Endothelial cell of umbilical vein (primary cell): ENCODE data around the gene RAB24. TPM values are rescaled to one million over a fixed set of nuclear protein-coding genes. Genes with fewer than 3 reads are reported as not detected.

ENCODE experiments used
- BruUV-seq: library from RNA; stranded (reverse); fragments of 400-500 nt; replicated peaks from 2 replicates; lab custom pipeline; 2021; lab: Mats Ljungman, UMichigan
- CTCF ChIA-PET: fragments of 300-600, 350-600 bp; sonication (Branson Sonifier 250); formaldehyde crosslinking; loops from one replicate; lab custom pipeline; 2021; ENCODE audit warnings: antibody characterized with exemption, inconsistent platforms; lab: Charles Lee
- POLR2A ChIA-PET: fragments of 300-600, 350-600 bp; sonication (Branson Sonifier 250); formaldehyde crosslinking; loops from one replicate; lab custom pipeline; 2021; ENCODE audit warnings: antibody characterized with exemption, inconsistent platforms; lab: Charles Lee
- DNase-seq: peaks from one replicate; pipeline ENCODE4 v3.0.0-alpha.2; 2011; ENCODE audit warnings: low read depth, low spot score
- FAIRE-seq: peaks from 2 replicates; lab custom pipeline; 2011; peaks lifted over from hg19 to GRCh38; lab: Jason Lieb, UNC
- H2AFZ ChIP-seq: 2 replicates; pipeline ENCODE4 v1.6.0; 2012; ENCODE audit warnings: low read depth, low read length, control low read depth, inconsistent platforms
- H3K27ac ChIP-seq: 2 replicates; pipeline ENCODE4 v1.5.1; 2011; ENCODE audit warnings: low read depth, mild to moderate bottlenecking, control low read depth, low read length, moderate library complexity; ENCODE audit not compliant: insufficient read depth
- H3K27me3 ChIP-seq, 2 experiments: 2 replicates each; pipeline versions ENCODE4 v1.6.0 to v1.6.1; 2011; ENCODE audit warnings: low read length in 2 of 2, mixed read lengths in 1 of 2; ENCODE audit not compliant: control insufficient read depth in 2 of 2, insufficient read depth in 2 of 2
- H3K36me3 ChIP-seq, 2 experiments: 2 replicates in 1 of 2; 3 replicates in 1 of 2; pipeline ENCODE4 v1.5.1; 2011; ENCODE audit warnings: low read length in 2 of 2, mild to moderate bottlenecking in 1 of 2, moderate library complexity in 1 of 2; ENCODE audit not compliant: control insufficient read depth in 2 of 2, insufficient read depth in 2 of 2; ENCODE audit errors: extremely low read depth in 1 of 2
- H3K4me1 ChIP-seq: 3 replicates; pipeline ENCODE4 v1.5.1; 2011; ENCODE audit warnings: mild to moderate bottlenecking, low read length; ENCODE audit not compliant: control insufficient read depth, insufficient read depth; ENCODE audit errors: extremely low read depth
- H3K4me2 ChIP-seq: 2 replicates; pipeline ENCODE4 v1.6.1; 2011; ENCODE audit warnings: low read length, control low read depth, mixed read lengths; ENCODE audit not compliant: insufficient read depth
- H3K4me3 ChIP-seq, 3 experiments: fragments of 200-600 bp in 1 of 3; sonication (generic), shearing (Covaris generic) in 1 of 3; replicated peaks in 1 of 3; 2 replicates each; pipeline ENCODE4 v1.5.1; 2011 to 2016; ENCODE audit warnings: control low read depth in 3 of 3, low read length in 3 of 3, mild to moderate bottlenecking in 2 of 3, inconsistent platforms in 1 of 3, low read depth in 1 of 3, moderate library complexity in 1 of 3; ENCODE audit not compliant: insufficient read depth in 1 of 3
- H3K79me2 ChIP-seq: 2 replicates; pipeline ENCODE4 v1.6.0; 2012; ENCODE audit warnings: low read length, inconsistent platforms; ENCODE audit not compliant: control insufficient read depth, insufficient read depth
- H3K9ac ChIP-seq: replicated peaks from 2 replicates; pipeline ENCODE3; 2011; ENCODE audit warnings: low read length, control low read depth; ENCODE audit not compliant: insufficient read depth; ENCODE audit errors: extremely low read depth
- H3K9me1 ChIP-seq: replicated peaks from 3 replicates; pipeline ENCODE4 v1.6.0; 2011; ENCODE audit warnings: mild to moderate bottlenecking, low read length; ENCODE audit not compliant: control insufficient read depth, insufficient read depth; ENCODE audit errors: extremely low read depth
- H3K9me3 ChIP-seq: replicated peaks from 2 replicates; pipeline ENCODE4 v1.5.1; 2012; ENCODE audit warnings: low read length, inconsistent platforms; ENCODE audit not compliant: control insufficient read depth, insufficient read depth
- H4K20me1 ChIP-seq: replicated peaks from 2 replicates; pipeline ENCODE3; 2011; ENCODE audit warnings: mild to moderate bottlenecking, low read length; ENCODE audit not compliant: control insufficient read depth, insufficient read depth; ENCODE audit errors: extremely low read depth
- EZH2 ChIP-seq: IDR thresholded peaks from 2 replicates; pipeline ENCODE4 v1.6.1; 2012; ENCODE audit warnings: borderline replicate concordance, low read depth, mild to moderate bottlenecking, moderate library complexity, low read length, inconsistent platforms; ENCODE audit not compliant: severe bottlenecking
- FOS ChIP-seq: IDR thresholded peaks from 2 replicates; pipeline ENCODE4 v1.6.1; 2011; ENCODE audit warnings: mild to moderate bottlenecking, low read length, moderate library complexity, borderline replicate concordance; ENCODE audit not compliant: insufficient read depth
- GATA2 ChIP-seq: IDR thresholded peaks from 2 replicates; pipeline ENCODE4 v1.7.0; 2011; ENCODE audit warnings: low read depth, mild to moderate bottlenecking, moderate library complexity, mixed read lengths, low read length; ENCODE audit not compliant: insufficient read length, insufficient read depth
- JUN ChIP-seq: IDR thresholded peaks from 2 replicates; pipeline ENCODE4 v1.6.1; 2011; ENCODE audit warnings: borderline replicate concordance, low read depth; ENCODE audit not compliant: insufficient read length, insufficient read depth
- MYC ChIP-seq: IDR thresholded peaks from one replicate; pipeline ENCODE4 v1.6.1; 2011; ENCODE audit warnings: mild to moderate bottlenecking, low read depth, low read length
- POLR2A ChIP-seq: IDR thresholded peaks from 2 replicates; pipeline ENCODE4 v1.6.1; 2012; ENCODE audit warnings: low read depth, mild to moderate bottlenecking, control low read depth, low read length
- POLR2AphosphoS5 ChIP-seq: IDR thresholded peaks from 2 replicates; pipeline ENCODE4 v1.6.1; 2012; ENCODE audit warnings: low read depth, mild to moderate bottlenecking, control low read depth, low read length, moderate library complexity; ENCODE audit not compliant: insufficient read depth
- dilution Hi-C: fragments of 300-500 bp; cut with MboI; formaldehyde crosslinking; loops from one replicate; pipeline ENCODE4 v1.15.0; 2019; ENCODE audit warnings: low sequenced_read_pairs; ENCODE audit not compliant: extremely low pct_ligation_motif_present
- intact Hi-C: fragments of 100-400 bp; cut with micrococcal nuclease; formaldehyde crosslinking; loops from one replicate; pipeline ENCODE4 v1.10.0; 2022
- polyA plus RNA-seq, 4 experiments: library from polyadenylated mRNA; depleted of rRNA in 3 of 4; stranded (reverse) in 3 of 4; unstranded in 1 of 4; fragments of >200 nt; gene quantifications; 2 replicates each; pipeline versions ENCODE4 v1.2.1 to v1.2.3, GENCODE V29; 2011 to 2012; ENCODE audit warnings: missing spikeins in 1 of 4
- total RNA-seq: library from RNA; stranded (reverse); gene quantifications from 2 replicates; pipeline ENCODE4 v1.2.3, GENCODE V29; 2021
- TF ChIP-seq, protein P1 (sequence below): IDR thresholded peaks from 2 replicates; pipeline ENCODE4 v1.6.1; 2011; ENCODE audit not compliant: insufficient read depth, insufficient read length
- TF ChIP-seq, protein P2 (sequence below), 2 donors: IDR thresholded peaks; 1 replicate in 1 of 2; 2 replicates in 1 of 2; pipeline ENCODE4 v1.5.1; 2011; ENCODE audit warnings: low read length in 2 of 2, mild to moderate bottlenecking in 2 of 2, moderate library complexity in 2 of 2, control low read depth in 1 of 2, inconsistent platforms in 1 of 2, low read depth in 1 of 2; ENCODE audit not compliant: insufficient read depth in 1 of 2; ENCODE audit errors: extremely low read depth in 1 of 2

The RAB24 gene
- total and polyA plus RNA-seq, 2 donors (not counting 3 experiments of a cell fraction or from before 2014, with no cell fraction given), result 20.7 to 44.0 TPM

DNA sequence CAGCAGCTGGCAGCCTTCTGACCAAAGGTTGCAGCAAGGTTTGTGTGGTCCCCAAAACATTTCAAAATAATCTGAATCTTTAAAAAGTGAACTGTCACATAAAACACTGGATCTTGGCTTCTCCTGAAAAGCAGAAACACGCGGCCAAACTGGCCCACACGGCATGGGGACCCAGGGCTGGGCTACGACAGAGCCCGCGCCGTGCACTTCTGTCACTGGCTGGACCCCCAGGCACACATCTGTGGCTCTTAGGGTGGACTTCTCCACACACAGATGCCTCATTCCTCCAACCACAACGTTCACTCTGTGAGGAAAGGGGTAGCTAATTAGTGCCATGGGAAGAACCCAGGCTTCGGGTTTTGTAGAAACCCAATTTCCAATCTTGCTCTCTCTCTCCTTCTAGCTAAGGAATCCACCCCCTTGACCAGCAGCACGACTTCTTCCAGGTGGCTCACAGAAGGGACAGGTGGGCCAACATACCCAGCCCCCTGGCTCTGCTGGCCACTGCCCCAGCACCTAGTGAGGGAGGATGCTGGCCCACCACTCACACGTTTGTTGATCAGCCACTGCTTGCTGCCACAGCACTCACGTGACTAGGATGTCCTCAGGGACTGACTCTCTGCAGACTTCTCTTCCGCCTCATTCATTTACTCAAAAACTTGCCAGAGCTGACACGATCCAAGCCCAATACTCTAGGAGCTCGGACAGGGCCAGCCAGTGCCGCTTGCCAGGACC, 30.1 kb upstream of the RAB24 start:
- Histone ChIP-seq H3K4me2 (no peak overlapping the region), H3K4me3 (no peak overlapping the region), H3K9me1 (no peaks in the 10 kb centered on the region), H3K79me2 (no peaks in the 10 kb centered on the region), H3K27ac (no peak overlapping the region), H3K36me3 (peaks cover 0 to 55% of the 10 kb centered on the region in 2 experiments), H3K4me1 (peaks cover under 1% of the 10 kb centered on the region), H3K9ac (no peak overlapping the region), H4K20me1 (no peaks in the 10 kb centered on the region), H3K9me3 (no peaks in the 10 kb centered on the region), H3K27me3 (no peaks in the 10 kb centered on the region), H2AFZ (no peak overlapping the region)
- dilution Hi-C loops (no loop called here), intact Hi-C loops (no loop called here)
- DNase-seq (no peak), FAIRE-seq (no peak)
- CTCF ChIA-PET, result no interaction called here
- POLR2A ChIA-PET, result no interaction called here
- TF ChIP-seq EZH2 (no peak), POLR2A (no peak), POLR2AphosphoS5 (no peak), JUN (no peak), MYC (no peak), FOS (no peak), GATA2 (no peak)
- TF ChIP-seq, protein P1, sequence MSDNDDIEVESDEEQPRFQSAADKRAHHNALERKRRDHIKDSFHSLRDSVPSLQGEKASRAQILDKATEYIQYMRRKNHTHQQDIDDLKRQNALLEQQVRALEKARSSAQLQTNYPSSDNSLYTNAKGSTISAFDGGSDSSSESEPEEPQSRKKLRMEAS, result no peak
- TF ChIP-seq, protein P2, sequence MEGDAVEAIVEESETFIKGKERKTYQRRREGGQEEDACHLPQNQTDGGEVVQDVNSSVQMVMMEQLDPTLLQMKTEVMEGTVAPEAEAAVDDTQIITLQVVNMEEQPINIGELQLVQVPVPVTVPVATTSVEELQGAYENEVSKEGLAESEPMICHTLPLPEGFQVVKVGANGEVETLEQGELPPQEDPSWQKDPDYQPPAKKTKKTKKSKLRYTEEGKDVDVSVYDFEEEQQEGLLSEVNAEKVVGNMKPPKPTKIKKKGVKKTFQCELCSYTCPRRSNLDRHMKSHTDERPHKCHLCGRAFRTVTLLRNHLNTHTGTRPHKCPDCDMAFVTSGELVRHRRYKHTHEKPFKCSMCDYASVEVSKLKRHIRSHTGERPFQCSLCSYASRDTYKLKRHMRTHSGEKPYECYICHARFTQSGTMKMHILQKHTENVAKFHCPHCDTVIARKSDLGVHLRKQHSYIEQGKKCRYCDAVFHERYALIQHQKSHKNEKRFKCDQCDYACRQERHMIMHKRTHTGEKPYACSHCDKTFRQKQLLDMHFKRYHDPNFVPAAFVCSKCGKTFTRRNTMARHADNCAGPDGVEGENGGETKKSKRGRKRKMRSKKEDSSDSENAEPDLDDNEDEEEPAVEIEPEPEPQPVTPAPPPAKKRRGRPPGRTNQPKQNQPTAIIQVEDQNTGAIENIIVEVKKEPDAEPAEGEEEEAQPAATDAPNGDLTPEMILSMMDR (IDR thresholded peaks at IDR 0.05; ENCODE audit: extremely low read depth in 1 of 2, insufficient read depth in 1 of 2, low read depth in 1 of 2, low read length in 2 of 2), result no peak
- BruUV-seq, result no TSS peak
